HPDE6-E6E7 (cell line): ENCODE measurements around the gene MRPS15.
A peak's percentile ranks its signal among the peaks of the same experiment; 100 is the strongest.
"Not testable (repeated sequence)": the region's sequence is repeated elsewhere in the genome, so short reads cannot be mapped to it uniquely, and the experiment has no call there.

Experiments
- DNase-seq: peaks from one replicate; pipeline ENCODE4 v3.0.0; 2011; ENCODE audit warnings: missing footprints; ENCODE audit errors: extremely low spot score

MRPS15 gene

DNA sequence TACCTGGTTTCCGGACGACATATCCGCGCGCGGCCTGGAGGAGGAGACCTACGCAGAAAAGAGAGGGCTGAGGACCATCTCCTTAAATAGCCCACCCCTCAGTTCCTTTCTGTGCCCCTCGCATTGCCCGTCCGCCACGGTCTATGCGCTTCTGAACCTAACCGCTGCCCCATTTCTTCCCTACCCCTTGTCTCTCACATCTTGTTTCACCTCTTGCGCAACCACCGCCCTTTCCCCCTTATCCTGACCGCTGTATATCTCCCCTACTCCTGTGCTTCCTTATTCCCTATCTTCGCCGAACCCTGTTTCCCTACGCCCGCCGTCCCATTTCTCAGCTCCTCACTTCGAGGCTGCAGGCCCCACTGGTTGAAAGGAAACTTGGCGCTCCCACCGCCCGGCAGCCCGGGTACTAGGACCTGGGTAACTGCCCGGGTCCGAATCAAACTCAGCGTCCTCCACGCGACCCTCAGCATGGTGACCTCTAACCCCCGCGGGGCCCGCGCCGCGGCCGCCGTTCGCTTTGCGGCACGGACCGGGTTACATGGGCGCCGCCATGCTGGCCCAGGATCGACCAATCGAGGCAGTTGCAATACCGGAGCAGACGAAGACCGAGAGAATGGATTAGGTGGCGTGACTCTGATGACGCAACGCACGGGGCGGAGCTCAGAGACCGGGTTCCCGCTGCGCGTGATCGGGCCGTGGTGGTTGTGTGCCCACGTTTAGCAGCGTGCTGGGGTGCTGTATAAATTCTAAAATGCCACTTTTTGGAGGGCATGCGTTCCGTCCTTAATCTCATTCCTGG is at the start of gene MRPS15:
MRPS15 (minus strand) TSS at position 582 of the 802 bp plus-strand sequence; CDS start at position 473, 109 bp downstream.
- DNase-seq = peak; percentile 95

DNA sequence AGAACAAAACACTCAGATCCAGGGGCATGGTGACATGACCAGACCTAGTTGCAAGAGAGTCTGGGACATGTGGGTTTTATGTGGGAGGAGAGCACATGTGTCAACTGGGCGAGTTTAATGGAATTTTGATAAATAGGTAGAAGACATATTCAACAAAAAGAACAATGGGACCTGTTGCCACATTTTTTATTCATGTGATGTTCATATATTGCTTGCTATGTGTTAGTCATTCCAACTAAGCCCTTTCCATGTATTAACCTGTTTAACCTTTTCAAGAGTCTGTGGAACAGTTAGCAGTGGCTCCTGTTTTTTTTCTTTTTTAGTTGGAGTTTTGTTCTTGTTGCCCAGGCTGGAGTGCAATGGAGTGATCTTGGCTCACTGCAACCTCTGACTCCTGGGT is 48.7 kb upstream of the MRPS15 start:
- peak; percentile 37 for DNase-seq

DNA sequence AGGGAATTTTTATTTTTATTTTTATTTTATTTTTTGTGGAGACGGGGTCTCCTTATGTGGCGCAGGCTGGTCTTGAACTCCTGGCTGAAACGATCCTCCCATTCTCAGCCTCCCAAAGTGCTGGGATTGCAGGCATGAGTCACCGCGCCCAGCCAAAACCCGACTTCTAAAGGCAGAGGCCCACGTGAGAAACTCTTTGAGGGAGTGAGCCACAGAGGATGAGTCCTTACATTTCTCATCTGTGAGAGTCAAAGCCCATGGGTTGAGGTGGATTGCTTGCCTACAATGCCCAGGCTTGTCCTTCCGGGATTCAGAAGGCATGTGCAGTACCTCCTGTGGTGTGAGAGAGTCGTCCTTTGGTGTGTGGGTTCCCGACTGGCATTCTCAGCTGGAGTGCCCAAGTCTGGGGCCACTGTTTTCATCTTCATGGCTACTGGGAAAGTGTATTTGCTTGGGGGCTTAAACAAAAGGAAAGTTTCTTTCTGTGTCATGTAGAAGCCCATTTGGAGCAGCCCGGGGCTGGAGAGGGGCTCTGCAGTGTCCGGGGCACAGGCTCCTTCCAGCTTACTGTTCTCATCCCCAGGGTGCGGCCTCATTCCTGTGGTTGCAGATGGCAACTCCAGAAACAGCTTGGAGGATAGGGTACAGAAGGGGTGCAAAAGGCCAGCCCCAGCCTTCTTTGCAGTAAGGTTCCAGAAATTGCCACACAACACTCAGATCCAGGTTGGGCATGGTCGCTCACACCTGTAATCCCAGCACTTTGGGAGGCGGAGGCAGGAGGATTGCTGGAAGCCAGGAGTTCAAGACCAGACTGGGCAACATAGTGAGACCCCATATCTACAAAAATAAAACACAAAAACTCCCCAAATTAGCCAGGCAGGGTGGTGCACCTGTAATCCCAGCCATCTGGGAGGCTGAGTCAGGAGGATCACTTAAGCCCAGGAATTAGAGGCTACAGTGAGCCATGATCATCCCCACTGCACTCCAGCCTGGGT is 47.9 kb upstream of the MRPS15 start:
- peak; percentile 88 for DNase-seq

DNA sequence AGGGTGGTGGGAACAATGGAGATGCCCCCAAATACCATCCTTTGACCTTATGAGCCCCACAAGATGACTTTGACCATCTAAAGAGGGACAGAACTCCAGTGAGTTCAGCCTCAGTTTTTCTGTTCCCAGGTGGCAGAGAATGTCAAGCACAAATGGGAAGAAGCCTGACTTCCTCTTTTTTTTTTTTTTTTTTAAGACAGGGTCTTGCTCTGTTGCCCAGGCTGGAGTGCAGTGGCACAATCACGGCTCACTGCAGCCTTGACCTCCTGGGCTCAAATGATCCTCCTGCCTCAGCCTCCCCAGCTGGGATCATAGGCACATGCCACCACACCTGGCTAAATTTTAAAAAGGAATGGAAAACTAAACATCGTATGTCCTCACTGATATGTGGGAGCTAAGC is 47.0 kb upstream of the MRPS15 start:
- DNase-seq = not testable (repeated sequence)

DNA sequence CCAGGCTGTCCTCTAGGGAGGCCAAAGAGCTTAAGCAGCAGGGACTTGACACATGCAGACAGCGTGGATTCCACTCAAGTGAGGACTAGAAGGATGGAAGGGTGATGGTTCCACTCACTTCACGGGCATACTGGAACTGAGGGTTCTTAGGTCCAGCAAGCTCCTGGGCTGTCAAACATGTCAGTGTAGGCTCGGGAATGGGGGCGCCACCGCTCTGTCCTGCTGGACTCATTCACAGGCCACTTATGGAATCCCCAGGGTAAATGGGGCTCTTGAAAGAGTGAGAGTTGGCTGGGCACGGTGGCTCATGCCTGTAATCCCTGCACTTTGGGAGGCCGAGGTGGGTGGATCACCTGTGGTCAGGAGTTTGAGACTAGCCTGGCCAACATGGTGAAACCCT is 46.2 kb upstream of the MRPS15 start:
- DNase-seq = no peak

DNA sequence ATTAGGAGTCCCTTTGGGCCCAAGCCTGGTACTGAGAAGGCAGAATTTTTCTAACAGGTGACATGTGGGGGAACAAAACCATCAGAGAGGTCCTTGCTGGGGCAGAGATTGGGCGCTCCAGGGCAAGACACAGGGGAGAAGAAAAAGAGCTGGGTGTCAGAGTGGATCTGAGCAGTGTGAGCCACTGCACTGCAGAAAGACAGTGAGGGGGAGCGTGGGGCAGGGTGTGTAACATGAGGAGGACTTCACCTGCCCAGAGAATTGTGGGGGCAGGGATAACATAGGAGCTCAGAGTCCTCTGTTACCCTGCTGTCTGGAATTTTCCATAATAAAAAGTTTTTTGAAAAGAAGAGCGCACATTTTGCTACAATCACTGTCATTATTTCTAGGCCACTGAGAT is 44.1 kb upstream of the MRPS15 start:
- DNase-seq = no peak

DNA sequence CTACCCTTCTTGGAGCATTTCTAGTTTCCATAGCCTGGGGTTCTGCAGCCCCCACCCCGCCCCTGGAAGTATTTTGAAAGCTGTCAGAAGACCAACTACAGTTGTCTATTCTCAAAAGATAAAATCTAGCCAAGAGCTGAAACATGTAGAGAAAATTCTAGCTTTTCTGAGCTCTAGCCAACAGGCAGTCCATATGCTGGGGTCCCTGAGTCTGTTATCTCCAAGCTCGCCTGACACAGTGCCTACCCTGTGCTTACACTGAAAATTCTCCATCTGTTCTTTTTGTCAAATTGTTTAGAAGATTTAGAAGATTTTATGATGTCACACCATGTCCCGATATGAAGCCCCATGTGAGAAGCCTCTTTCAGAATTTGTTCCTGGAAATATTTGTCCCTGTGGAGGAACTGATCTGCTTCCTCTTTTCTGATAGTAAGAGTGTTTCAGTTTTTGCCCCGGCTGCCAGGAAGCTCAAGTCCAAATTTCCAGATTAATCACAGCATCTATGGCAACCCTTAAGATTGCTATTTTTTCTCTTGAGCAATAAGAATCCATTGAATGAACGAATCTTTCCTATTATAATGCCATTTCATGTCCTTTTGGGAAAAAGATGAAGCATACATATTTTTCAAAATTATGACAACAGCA is 42.2 kb upstream of the MRPS15 start:
- no peak for DNase-seq

DNA sequence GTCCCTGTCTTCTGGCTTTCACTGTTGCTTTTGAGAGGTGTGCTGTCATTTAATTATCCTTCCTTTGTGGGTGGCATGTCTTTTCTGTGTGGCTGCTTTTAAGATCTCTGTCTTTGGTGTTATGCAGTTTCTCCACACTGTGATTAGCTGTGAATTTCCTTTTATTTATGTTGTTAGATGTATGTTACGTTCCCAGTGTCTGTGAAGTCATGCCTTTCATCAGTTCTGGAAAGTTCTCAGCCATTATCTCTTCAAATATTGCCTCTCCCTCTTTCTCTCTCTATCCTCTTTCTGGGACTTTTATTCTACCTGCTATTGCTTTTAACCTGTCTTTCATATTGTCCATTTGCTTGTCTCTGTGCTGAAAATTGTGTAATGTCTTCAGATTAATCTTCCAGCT is 39.5 kb upstream of the MRPS15 start:
- DNase-seq = no peak

DNA sequence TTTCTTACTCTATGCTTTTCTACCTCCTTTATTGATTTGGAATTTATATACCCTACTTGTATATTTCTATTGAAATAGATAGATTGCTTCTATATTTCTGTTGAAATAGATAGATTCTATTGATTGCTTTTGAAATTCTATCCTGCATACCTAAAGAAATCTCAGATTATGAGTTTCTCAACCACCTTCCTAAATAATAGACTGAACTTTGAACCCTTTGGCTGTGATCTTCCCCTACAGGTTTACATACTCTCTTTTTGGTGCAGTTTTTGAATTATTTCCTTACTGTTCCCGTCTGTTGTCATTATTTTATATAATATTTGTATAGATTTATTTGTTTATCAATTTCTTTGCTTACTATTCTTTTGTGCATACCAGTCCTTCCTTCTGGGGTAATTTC is 39.0 kb upstream of the MRPS15 start:
- DNase-seq = no peak

DNA sequence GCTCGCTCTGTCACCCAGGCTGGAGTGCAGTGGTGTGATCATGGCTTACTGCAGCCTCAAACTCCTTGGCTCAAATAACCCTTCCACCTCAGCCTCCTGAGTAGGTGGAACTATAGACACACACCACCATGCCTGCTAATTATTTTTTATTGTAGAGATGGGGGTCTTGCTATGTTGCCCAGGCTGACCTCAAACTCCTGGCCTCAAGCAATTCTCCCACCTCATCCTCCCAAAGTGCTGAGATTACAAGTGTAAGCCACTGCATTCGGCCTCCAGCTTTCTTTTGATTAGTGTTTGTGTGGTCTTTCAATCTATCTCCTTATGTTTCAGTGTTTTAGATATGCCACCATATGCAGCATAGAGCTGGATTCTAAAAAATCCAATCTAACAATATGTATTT is 38.4 kb upstream of the MRPS15 start:
- DNase-seq = no peak

DNA sequence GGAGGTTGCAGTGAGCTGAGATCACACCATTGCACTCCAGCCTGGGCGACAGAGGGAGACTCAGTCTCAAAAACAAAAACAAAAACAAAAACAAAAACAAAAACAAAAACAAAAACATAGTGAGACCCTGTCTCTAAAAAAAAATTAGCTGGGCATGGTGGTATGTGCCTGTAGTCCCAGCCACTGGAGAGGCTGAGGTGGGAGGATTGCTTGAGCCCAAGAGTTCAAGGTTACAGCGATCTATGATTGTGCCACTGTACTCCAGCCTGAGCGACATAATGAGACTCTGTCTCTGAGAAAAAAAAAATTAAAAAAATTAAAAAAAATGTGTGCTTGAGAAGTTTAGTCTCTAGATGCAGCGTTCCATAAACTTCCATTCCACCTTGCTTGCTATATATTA is 37.7 kb upstream of the MRPS15 start:
- not testable (repeated sequence) for DNase-seq

DNA sequence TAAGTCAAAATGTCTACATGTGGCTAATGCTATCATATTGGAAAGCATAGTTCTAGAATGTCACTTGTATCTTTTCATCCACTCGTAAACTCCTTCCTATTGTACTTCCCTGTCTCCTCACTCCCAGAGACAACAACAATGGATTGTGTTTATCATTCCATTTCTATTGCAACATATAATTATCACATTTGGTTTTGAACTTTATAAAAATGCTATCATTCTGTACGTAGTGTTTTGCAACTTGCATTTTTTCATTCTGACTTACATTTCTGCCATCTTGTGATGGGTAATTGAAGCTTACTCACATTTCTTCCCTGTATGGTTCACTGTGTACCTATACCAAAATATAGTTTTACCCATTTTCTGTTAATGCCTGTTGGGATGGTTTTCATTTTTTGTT is 33.0 kb upstream of the MRPS15 start:
- no peak for DNase-seq

DNA sequence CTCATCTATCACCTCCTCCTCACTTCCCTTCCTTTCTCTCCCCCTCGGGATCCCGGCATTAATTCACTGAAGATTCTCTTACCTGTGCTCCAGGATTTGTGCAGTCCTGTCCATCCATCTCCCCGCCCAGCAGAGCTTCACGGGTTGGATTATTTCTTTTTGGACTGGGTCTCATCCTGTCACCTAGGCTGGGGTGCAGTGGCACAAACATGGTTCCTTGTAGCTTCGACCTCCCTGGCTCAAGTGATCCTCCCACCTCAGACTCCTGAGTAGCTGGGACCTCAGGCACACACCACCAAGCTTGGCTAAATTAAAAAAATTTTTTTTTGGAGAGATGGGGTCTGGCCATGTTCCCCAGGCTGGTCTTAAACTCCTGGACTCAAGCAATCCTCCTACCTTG is 30.8 kb upstream of the MRPS15 start:
- no peak for DNase-seq

DNA sequence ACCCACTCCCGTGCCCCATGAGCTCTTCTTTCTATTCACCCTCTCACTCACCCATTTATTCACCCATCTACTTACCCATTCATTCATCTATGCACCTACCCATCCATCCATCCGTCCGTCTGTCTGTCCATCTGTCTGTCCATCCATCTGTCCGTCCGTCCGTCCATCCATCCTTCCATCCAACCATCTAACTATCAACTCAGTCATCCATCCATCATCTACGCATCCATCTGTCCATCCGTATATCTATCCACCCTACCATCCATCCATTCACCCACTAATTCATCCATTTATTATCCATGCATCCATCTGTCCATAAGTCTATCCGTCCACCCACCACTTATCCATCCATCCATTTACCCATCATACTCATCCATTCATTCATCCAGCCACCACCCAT is 29.3 kb upstream of the MRPS15 start:
- no peak for DNase-seq

DNA sequence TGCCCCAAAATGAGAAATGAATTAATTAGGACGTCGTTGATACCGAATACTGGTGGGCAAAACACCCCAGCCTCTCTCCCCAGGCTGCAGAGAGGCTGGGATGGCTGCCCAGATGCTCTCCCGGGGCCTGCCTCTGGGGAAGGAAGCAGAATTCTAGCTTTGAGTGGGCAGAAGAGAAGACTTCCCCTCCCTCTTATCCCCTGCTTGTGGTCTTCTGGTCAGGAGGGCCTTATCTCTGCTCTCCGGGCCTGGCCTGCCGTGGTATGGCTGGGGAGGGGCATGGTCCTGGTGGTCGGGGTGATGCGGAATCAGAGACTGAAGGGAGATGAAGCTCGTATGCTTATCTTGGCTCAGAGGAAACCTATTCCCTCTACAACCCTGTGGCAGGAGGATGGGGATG is 28.3 kb upstream of the MRPS15 start:
- DNase-seq = no peak

DNA sequence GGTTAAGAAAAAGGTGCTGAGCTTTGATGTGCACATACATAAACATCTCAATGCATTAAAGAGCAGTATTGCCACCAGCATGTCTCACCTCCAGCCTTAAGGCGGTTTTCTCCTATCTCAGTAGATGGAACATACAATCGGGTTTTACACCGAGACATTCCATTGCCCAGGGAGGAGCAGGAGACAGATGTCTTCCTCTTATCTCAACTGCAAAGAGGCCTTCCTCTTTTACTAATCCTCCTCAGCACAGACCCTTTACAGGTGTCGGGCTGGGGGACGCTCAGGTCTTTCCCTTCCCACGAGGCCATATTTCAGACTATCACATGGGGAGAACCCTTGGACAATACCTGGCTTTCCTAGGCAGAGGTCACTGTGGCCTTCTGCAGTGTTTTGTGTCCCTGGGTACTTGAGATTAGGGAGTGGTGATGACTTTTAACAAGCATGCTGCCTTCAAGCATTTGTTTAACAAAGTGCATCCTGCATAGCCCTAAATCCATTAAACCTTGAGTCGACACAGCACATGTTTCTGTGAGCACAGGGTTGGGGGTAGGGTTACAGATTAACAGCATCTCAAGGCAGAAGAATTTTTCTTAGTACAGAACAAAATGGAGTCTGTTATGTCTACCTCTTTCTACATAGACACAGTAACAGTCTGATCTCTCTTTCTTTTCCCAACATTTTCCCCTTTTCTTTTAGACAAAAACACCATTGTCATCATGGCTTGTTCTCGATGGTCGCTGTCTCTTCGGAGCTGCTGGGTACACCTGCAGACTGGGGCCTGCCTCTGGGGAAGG is 25.3 kb upstream of the MRPS15 start:
- DNase-seq = not testable (repeated sequence)

DNA sequence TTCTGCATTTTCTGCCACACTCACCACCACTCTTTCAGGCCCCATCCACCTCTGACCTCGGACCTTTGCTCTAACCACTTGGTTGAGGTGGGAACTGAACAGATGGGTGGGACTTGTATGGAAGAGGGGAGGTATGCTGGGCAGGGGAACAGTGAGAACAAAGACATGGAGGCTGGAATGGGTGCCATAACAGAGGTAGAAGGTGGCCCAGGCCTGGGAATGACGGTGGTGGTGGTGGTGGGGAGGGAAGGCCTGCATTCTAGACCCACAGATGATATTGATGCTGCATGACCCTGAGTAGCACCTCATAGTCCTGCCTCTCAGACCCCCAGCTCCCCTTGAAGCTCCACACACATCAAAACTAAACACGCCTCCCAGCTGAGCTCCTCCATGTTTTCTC is 23.7 kb upstream of the MRPS15 start:
- DNase-seq = no peak

DNA sequence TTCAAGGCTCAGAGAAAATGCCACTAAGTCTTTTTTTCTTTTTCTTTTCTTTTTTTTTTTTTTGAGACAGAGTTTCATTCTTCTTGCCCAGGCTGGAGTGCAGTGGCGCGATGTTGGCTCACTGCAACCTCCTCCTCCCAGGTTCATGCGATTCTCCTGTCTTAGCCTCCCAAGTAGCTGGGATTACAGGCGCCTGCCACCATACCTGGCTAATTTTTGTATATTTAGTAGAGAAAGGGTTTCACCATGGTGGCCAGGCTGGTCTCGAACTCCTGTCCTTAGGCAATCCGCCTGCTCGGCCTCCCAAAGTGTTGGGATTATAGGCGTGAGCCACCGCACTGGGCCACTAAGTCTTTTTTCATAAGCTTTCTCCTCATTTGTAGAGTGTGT is 23.1 kb upstream of the MRPS15 start:
- not testable (repeated sequence) for DNase-seq

DNA sequence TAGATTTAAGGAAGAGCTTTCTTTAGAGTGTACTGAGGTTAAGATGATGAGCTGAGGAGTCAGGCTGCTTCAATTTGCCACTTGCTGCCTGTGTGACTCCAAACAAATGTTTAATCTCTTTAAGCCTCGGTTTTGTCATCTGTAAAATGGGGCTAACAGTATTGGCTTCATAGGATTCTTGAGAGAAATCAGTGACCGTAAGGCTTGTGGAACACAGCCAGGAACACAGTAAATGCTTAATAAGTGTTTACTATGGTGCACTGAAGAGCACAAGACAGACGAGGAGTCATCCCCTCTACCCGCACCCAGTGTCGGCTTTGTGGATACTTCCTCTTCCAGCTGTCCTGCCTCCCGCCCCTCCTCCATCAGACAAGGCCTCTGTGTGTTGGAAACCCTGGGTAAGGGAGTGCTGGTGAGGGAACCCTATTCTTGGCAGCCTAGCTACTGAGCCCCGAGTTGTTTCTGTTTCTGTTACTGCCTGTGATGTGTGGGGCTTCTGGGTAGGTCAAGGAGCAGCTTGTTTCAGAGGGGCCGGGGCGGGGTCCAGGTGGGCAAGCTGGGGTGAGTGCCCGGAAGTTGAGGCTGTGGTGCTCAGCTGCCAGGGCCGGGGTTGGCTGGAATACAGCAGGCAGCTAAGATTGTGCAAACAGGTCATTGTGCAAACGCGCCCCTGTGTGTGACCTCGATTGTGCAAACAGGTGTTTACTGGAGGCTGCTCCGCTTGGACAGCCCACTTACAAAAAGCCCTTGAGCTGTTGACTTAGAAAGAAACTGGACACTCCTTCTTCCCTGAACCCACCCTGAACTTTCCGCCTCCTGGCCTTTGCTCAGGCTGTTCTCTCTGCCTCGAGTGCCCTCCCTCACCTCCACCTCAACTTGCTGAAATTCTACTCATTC is 22.5 kb upstream of the MRPS15 start:
- no peak for DNase-seq

DNA sequence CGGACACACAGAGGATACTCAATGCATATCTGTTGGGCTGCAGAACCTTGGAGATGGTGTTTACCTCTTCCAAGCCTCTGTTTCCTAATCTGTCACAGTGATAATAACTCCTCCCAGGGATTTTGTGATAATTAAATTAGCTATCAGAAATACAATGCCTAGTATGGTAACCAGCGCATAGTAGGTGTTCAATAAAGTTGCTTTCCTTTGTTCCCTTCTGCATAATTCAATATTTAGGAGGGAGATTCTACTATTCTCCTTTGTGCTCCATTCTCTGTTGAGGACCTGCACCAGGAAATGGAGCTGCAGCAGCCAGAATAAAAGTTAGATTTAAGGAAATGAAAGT is 21.9 kb upstream of the MRPS15 start:
- DNase-seq = no peak

DNA sequence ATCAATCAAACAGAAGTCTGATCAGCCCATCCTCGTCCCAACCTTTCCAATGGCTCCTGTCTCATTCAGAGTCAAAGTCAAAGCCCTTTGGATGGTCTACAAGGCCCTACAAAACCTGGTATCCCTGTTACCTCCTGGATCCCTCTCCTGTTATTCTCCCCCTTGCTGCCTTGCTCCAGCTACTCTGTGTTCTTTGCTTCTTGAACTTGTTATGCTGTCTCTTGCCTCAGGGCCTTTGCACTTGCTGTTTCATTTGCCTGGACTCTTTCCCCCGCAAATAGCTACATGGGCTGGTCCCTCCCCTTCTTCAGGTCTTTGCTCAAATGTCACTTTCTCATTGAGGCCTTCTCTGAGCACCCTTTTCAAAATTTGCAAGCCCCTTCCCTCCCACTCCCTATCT is 19.9 kb upstream of the MRPS15 start:
- DNase-seq = no peak
